ENCODE measurements around the gene NDFIP2.

Gene NDFIP2, protein sequence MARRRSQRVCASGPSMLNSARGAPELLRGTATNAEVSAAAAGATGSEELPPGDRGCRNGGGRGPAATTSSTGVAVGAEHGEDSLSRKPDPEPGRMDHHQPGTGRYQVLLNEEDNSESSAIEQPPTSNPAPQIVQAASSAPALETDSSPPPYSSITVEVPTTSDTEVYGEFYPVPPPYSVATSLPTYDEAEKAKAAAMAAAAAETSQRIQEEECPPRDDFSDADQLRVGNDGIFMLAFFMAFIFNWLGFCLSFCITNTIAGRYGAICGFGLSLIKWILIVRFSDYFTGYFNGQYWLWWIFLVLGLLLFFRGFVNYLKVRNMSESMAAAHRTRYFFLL

DNA sequence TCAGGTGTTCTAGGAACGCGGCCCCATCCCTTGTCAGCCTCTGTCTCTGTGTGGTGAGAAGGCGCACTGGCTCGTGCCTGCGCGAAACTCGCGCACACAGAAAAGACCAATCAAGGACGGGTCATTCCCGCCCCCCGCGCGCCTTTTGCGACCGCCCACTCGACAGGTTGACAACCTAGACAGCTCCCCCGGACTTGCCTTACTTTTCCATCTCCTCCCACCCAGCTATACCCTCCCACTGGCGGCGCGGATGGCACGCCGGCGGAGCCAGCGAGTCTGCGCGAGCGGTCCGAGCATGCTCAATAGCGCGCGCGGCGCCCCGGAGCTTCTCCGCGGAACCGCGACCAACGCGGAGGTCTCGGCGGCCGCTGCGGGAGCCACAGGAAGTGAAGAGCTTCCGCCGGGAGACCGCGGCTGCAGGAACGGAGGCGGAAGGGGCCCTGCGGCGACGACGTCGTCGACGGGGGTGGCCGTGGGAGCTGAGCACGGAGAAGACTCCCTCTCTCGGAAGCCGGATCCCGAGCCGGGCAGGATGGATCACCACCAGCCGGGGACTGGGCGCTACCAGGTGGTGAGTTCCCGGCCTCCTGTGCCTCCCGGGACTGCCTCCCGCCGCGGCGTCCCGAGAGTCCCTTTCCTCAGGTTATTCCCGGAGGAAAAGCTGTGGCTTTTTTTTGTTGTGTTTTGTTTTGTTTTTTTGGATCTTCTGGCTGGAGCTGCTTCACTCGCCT, at the start of gene NDFIP2:
NDFIP2 (plus strand) TSS at position 202 of the 731 bp plus-strand sequence; CDS start at position 251, 49 bp downstream.
- peak; percentile 91 for DNase-seq (ENCODE audit: low spot score)

DNA sequence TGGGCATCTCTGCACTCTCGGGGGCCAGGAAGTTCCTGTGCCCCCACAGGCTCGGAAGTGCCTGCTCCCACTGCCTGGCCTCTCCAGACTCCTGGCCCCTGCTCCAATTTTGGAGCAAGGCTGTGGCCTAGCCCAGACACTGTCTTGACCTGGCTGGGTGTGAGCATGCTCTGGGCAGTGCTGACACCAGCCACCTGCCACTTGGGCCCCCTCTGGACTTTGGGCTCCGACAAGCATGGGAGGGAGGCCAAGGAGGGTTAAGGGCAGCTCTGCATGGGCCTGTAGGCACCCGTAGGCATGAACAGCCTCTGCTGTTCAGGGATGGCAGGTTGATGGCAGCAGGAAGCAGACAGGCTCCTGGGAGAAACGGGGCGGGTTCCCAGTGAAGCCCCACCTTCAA, 48.9 kb upstream of the NDFIP2 start:
- DNase-seq (ENCODE audit: low spot score) = no peak

DNA sequence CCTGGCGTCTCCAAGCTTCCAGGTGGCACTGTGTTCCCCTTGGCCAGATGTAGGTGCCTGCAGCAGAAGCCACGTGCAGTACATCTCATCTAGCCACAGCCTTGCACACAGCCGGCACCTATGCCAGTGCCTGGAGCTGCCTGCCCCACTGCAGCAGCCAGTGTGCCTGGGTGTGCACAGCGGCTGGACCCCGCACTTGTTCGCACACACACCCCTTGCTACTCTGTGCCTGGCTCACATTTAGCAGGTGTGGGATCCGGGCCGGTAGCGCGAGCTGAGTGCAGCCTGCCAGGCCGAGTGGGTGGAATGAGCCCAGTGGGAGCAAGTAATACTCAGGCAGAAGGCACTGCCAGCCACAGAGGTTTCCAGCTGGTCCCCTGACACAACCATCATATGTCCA, 48.0 kb upstream of the NDFIP2 start:
- DNase-seq (ENCODE audit: low spot score) = no peak

DNA sequence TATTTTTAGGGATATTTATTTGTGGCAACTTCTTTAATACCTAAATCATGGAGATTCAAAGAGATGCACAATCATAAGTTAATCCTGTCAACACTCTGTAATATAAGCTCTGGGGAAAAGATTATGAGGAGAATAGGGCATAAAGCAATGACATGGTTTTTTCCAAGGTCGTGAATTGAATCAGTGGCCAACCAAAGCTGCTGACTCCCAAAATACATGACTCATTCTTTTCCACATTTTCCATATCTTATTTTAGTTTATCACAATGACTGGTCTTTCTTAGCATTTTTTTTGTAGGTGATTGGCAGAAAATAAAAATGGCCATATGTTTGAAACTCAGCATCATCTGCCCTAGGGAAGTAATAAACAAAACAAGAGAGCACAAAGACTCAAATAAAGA, 46.4 kb upstream of the NDFIP2 start:
- DNase-seq (ENCODE audit: low spot score) = no peak

DNA sequence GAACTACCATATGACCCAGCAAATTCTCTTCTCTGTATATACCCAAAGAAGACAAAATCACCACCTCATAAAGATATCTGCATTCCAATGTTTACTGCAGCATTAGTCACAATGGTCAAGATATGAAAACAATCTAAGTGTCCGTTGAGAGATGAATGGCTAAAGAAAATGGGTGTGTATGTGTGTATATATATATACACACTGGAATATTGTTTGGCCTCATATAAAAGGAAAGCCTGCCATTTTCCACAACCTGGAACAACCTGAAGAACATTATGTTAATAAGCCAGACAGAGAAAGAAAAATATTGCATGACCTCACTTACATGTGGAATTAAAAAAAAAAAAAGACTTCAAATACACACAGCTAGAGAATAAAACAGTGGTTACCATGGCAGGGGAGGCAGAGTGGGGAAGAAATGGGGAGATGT, 45.4 kb upstream of the NDFIP2 start:
- no peak for DNase-seq (ENCODE audit: low spot score)

DNA sequence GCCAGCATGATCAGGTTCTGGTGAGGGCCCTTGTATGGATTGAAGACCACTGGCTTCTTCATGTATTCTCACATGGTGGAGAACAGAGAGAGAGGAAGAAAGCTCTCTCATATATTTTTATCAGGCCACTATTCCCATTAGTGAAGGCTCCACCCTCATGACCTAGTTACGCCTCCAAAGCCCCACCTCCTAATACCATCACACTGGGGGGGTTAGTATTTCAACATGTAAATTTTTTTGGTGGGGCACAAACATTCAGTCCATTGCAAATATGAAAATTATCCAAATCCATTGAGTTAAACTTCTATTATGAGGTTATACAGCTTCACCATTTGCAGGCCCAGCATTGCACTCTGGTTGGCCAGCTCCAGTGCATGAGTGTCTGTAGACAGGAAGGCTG, 41.7 kb upstream of the NDFIP2 start:
- no peak for DNase-seq (ENCODE audit: low spot score)

DNA sequence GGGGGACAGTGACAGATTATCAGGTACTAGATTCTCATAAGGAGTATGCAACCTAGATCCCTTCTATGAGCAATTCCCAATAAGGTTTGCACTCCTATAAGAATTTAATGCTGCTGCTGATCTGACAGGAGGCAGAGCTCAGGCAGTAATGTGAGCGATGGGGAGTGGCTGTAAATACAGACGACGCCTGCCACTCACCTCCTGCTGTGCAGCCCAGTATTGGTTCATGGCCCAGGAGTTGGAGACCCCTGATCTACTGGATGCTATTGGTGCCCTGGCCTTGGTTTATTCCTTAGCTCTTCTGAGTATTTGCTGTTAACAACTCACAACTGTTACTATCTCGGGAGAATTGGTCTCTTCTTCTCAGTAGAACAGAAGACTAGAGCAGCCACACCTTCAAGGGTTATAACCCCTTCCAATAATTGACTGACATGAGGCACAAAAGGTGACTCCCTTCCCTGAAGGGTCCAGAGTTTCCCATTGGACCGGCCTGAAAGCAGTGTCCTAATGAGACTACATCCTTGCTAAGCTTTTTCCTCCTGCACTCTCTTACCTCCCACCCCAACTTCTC, 39.9 kb upstream of the NDFIP2 start:
- DNase-seq (ENCODE audit: low spot score) = no peak

DNA sequence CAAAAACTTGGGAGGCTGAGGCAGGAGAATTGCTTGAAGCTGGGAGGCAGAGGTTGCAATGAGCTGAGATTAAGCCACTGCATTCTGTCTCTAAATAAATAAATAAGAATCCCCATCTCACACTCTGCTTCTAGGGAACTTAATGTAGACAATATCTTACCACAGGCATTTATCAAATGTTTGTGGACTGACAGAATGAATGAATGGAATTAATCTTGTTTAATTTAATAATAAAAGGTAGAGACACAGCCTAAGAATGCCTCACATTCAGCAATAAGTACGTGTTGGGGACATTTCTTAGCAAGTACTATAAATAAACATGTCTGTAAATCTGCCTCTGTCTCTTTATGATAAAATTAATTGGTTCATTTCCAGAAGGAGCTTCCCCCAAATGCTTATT, 38.7 kb upstream of the NDFIP2 start:
- DNase-seq (ENCODE audit: low spot score) = no peak

DNA sequence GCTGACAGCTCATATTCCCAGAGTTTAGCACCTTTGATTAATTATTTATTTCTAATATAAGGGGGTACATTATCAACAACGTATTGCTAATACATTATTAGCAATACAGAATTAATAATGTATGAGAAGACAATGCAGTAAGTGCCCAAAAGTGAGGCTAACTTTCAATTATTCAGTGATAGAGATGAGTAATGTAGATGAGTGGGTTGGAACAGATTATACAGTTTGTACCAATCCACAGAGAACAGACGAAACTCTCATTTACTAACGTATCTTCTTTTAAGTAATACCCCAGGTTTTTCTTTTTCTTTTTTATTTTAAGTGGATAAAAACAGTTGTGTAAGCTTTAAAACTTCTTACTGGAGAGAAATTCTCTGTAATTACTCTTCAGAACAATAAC, 38.2 kb upstream of the NDFIP2 start:
- DNase-seq (ENCODE audit: low spot score) = no peak

DNA sequence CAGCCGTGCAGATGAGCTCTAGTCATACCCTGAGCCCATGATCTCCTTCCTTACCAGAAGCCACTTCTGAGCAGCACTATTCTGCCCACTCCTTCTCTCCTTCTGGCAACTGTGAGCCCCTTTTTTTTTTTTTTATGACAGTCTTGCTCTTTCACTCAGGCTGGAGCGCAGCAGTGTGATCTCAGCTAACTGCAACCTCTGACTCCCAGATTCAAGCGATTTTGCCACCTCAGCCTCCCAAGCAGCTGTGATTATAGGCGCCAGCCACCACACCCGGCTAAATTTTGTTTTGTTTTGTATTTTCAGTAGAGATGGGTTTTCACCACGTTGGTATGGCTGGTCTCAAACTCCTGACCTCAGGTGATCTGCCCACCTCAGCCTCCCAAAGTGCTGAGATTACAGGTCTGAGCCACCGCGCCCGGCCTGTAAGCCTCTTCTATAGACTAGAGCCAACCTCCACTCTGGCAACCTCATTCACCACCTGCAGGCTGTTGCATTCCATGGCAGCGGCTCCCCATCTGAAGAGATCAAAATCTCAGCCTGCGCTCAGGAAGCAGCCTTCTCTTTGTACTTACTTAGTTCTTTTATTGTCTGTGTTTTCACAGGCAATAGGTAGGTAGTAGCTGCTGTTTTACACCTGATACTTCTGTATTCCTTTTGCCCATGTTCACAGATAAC, 34.8 kb upstream of the NDFIP2 start:
- no peak for DNase-seq (ENCODE audit: low spot score)

DNA sequence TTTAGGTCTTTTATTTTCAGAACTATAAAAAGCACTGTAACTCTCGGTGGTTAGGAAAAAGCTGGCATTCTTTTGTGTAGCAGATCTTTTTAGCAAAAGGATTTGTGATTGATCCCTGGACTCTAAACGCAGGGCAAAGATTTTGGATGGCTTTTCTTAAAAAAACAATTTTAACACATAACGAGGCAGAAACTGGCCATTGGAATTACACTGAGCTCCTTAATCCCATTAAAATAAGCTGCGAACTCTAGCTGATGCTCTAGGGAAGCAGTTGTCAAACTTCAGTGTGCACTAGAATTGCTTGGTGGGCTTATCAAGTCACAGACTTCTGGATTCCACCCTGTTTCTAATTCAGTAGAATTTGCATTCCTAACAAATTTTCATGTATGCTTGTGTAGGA, 33.8 kb upstream of the NDFIP2 start:
- no peak for DNase-seq (ENCODE audit: low spot score)

DNA sequence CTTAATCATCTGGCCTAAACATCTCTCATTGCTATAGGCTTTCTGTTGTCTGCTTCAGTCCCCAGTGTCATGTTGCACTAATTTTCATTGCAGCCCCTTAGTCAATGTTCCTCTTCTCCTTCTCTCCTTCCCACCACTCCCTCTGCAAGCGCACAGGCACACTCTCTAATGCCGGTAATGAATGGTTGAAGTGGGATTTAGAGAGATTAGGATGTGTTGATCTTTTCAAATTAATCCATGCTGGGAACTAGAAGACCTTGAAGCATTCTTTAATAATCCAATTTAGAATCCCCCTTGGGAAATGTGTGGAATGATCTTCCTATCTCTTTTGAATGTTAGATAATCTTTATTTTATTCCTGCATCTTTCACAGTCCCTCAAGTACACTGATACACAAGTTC, 33.2 kb upstream of the NDFIP2 start:
- DNase-seq (ENCODE audit: low spot score) = no peak

DNA sequence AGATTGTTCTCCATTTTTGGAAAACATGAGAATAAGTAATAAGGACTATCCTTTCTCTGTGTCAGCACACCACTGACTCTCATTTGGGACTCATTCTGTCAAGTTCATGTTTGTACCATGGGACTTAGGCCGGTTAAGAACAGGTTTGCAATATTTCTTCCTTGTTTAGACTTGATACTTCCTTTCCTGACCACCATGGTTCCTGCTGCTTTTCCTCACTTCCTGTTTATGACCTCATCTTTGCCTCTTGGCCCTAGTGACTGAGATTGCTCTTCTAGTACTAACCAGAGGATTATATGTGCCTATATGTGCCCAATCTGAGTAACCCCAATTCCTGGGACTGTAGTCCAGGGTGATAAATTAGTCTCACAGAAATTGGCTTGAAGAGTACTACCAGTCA, 32.5 kb upstream of the NDFIP2 start:
- DNase-seq (ENCODE audit: low spot score) = peak; percentile 42

DNA sequence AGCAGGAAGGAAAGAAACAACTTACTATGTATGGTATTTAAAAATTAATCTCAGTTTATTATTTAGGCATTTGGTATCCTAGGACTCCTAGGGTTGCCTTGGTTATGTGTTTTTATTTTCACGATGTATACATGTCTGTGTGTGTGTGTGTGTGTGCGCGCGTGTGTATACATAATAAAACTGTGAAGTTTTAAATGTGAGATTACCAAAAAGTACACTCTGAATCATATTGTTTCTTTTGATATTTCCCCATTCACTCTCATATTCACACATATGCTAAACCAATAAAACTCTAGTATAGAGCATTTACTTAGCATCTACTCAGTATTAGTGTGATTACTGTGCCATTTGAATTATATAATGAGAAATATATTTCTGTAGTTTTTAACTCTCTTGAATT, 30.8 kb upstream of the NDFIP2 start:
- DNase-seq (ENCODE audit: low spot score) = peak; percentile 52

DNA sequence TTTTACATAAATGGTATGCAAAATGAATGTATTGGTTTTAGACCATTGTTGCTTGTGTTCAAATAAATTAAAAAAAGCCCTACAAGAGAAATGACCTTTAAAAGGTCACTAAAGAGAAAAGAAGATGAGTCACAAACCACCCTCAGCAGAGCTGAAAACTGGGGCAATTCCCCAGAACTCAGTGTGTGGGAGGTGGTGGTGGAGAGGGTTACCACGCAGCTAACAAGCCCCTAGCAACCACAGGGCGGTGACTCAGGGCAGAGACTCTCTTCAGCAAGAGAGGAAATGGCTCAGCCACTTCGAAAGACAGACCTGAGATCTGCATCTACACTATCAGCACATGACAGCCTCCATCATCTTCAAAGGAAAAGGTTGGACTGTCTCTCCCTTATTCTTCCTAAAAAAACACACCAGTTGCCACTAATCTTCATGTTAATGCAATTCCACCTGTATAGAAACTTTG, 29.4 kb upstream of the NDFIP2 start:
- DNase-seq (ENCODE audit: low spot score) = peak; percentile 97

DNA sequence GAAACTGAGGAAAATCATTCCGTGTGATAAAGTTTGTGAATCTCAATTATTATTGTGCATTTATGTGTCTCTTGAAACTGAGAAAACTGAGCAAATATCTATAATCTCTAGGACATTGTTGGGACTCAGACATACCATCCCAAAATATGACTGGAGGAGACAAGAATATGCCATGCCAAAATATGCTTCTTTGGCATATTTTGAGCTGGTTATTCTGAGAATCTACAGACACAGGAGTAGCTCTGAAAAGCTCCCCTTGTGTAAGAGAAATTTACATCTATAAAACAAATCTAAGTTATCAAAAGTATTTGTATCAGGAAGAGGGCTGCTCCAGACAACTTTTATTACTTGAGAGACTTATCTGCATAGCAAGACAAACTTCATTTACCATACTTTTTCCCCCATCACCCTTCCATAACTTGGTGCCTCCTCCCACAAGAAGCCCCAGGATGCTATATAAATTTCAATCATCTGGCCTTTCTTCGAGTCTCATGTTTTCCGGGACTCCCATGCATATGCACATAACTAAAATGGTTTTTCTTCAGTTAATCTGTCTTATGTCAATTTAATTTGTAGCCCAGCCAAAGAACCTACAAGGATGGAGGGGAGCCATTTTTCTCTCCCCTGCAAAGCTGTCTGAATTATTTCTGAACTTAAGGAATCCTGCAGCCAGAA, 28.6 kb upstream of the NDFIP2 start:
- no peak for DNase-seq (ENCODE audit: low spot score)

DNA sequence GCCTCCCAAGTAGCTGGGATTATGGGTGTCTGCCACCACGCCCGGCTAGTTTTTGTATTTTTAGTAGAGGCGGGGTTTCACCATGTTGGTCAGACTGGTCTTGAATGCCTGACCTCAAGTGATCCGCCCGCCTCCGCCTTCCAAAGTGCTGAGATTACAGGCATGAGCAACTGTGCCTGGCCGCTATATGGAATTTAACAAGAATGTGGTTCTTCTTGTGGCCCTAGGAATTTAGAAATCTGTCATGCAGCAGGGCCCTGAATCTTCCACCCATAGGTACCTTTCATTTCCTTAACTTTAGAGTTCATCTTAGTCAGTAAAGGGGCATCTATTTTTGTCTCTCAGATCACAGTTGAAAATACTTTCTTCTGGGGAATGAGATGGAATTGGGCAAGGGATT, 25.6 kb upstream of the NDFIP2 start:
- no peak for DNase-seq (ENCODE audit: low spot score)

DNA sequence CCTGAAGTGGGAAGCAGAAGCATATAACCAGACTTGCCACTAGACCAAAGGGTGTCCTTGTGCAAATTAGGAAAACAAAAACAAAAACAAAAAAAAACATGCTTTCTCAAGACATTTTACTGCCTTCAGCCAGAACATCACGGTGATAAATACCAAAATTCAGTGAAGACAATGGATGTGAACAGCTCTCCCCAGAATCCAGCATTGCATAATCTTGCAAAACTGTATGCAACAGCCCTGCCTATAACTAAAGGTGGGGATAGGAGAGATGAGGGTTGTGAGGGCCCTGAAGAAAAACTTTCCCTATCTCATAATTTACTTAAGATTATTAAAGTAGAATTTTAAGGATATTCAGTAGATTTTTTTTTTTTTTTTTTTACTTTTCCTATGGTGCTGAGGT, 24.9 kb upstream of the NDFIP2 start:
- DNase-seq (ENCODE audit: low spot score) = no peak

DNA sequence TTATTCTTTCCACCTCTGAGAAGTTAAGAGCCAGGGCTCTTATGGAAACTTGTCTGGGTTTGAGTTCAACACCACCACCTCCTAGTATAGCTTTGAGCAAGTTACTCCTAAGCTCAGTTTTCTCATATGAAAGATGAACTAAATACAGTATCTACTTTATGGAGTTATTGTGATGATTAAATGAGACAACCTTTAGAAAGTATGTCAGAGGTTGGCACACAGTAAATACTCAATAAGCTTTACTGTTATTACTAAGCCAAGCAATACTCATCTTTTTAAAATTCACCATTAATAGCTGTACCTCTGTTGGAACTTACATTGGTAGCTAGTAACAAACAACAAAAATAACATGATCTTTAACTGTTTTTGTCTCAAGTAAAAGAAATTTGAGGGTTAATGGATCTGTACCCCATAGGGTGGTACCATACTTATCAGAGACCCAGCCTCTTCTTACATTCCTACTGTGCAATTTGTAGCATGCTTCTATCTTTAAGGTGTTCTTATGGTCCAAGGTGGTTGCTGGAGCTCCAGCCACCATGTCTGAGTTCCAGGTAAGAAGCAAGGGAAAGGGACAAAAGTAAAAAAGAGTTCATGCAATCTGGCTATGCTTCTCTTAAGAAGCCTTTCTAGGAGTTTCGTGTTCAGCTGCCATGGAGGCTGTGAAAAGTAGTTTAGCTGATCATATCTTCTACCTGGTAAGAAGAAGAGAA, 24.1 kb upstream of the NDFIP2 start:
- DNase-seq (ENCODE audit: low spot score) = no peak

DNA sequence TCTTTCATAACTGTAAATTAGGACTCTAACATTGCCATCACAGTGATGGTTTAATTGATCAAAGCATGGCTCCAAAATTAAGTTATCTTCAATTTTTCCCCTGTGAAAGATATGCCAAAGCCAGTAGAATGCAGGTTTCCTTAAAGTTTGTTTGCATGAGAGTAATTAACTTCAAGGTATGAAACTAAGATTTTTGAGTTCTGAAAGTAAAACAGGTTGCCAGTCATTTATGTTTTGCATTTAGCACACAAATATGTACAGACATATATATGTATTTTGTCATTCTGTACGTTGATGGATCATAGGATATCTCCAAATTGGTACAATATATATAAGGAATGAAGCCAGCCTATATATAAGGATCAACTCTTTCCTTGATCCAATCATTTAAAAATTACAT, 23.6 kb upstream of the NDFIP2 start:
- no peak for DNase-seq (ENCODE audit: low spot score)

DNA sequence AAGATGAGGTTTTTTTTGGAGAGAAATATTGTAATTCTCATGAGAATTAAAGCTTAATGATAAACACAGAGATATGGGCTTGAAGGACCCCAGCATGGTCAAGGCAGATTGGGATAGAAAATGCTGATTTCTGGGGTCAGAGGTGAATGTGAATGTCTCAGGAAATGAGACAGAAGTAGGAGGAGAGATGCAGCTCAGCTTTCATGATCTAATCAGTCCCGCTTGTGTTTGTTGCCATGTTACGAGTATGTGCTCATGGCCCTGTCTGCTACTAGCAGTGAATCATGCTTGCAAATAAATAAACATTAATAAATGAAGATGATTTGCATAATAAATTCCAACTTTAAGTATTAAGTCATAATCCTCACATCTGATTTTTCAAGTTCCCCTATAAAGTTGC, 23.0 kb upstream of the NDFIP2 start:
- DNase-seq (ENCODE audit: low spot score) = peak; percentile 52
